Stimulated activated CD8-positive, alpha-beta memory T cell treated with anti-CD3 and anti-CD28 coated beads, Interleukin-15, amount 100 ng/mL, for 1 hour (primary cell): ENCODE results near the gene CSTF3.
"Not testable (repeated sequence)": the region's sequence is repeated elsewhere in the genome, so short reads cannot be mapped to it uniquely, and the experiment has no call there.

ENCODE experiments used
- DNase-seq: peaks from one replicate; pipeline ENCODE4 v3.0.0-alpha.2; 2020; ENCODE audit warnings: low read depth

Gene CSTF3

DNA sequence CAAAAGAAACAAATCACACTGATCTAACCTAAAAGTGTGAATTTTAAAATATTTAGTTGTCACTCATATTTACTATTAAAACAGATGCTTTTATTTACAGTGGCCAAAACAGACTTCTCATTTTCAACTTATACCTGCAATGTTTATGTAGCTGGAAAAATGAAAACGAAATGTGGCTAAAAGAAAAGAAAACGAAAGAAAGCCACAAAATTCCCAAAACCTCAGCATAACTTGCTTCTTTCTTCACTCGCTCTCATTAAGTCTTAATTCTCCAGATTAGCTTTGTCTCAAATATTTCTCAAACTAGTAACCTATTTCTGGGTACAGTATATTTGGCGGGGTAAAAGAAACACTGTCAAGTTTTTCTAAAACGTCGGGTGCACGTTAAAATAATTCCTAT is 693 bp downstream of the CSTF3 start:
- no peak for DNase-seq

DNA sequence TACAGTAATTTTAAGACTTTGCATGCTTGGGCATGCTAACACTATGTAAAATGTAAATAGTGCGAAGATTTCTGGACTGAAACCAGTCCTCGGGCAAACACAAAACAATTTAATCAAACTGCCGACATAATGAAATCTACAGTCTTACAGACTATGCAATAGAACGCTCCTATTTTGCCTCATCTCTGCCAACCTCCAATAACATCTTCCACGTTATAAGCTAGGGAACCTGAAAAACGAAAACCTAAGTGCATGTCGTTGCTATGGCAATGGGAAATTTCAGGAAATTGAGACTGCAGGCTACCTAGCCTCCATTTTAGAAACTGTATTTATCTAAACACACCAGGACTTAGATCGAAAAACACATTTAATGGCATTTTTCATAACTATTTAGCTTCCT is 1.1 kb downstream of the CSTF3 start:
- DNase-seq: no peak

DNA sequence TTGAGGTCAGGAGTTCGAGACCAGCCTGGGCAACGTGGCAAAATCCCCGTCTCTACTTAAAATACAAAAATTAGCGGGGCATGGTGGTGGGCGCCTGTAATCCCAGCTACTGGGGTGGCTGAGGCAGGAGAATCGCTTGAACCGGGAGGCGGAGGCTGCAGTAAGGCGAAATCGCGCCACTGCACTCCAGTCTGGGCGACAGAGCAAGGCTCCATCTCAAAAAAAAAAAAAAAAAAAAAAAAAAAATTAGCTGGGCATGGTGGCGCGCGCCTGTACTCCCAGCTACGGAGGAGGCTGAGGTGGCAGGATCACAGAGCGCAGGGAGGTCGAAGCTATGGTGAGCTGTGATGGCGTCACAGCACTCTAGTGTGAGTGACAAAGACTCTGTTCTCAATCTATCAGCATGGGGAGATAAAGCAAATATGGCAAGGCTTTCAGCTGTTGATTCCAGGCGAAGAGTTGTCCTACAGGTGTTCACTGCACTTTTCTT is 1.9 kb downstream of the CSTF3 start:
- not testable (repeated sequence) for DNase-seq

- no peak for DNase-seq
Observed at GRCh38 chr11:33158596-33159275, 2.5 kb downstream of the CSTF3 start.

GRCh38 chr11:33157103-33158027 is 3.9 kb downstream of the CSTF3 start:
- no peak for DNase-seq

DNA sequence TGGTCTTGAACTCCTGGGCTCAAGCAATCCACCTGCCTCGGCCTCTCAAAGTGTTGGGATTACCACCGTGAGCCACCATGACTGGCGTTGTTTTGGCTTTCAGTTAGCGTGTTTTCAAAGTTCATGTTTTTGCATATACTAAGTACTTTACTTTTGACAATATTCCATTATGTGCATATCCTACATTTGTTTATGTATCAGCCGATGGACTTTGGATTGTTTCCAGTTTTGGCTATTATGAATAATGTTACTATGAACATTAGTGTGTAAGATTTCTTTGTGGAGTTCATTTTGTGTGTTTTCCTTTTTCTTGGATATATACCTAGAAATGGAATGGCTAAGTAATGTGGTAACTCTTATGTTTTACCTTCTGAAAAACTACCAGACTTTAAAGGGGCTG is 9.9 kb downstream of the CSTF3 start:
- DNase-seq: no peak

- DNase-seq: no peak
Observed at GRCh38 chr11:33147559-33147958, 13.7 kb downstream of the CSTF3 start.

DNA sequence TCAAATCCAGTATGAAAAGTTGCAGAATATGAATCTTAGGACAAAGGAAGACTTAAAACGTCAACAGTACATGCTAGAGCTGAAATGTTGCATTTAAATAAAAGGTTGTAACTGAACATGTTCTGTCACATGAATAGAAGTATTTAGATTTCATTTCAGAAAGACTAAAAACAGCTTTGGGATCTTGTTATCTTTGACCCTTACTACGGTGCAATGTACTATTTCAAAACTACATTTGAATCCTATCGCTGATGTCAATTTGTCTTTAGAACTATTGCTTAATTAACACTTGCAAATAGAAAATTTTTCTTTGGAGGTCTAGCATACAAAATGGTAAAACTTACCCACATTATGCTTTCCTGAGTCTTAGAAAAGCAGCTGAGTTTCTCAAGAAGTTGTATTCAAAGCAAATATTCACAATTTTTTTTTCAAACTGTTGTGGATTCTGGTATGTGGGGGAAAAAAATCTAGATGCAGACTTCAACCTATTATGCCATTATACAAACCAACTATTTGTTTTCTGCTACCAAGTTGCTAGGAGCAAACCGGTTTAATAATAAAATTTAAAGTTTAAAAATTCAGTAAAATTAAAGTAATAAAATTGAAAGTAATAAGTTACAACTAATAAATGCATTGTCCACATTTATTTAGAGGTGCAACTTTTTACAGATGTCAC is 25.4 kb downstream of the CSTF3 start:
- no peak for DNase-seq

DNA sequence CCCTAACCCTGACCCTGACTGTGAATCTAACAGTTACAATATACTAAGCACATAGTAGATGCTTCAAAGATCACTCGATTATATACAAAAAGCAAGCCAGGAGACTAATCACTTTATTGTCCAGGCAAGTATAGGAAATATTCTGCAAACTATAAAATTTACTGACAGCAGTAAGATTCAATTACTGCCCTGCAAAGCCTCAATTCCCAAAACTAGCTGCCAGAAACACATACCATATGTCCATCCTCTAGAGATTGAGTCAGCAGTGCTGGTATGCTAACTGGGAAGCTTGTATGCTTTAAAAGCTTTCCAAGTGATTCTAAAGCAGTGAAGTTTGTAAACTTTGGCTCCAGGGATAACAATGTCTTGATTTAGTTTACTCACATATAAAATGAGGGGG is 26.1 kb downstream of the CSTF3 start:
- no peak for DNase-seq

- no peak for DNase-seq
Observed at GRCh38 chr11:33134276-33134675, 27.0 kb downstream of the CSTF3 start.

- no peak for DNase-seq
Observed at GRCh38 chr11:33133761-33134160, 27.5 kb downstream of the CSTF3 start.

- DNase-seq: no peak
Observed at GRCh38 chr11:33132510-33132909, 28.8 kb downstream of the CSTF3 start.

DNA sequence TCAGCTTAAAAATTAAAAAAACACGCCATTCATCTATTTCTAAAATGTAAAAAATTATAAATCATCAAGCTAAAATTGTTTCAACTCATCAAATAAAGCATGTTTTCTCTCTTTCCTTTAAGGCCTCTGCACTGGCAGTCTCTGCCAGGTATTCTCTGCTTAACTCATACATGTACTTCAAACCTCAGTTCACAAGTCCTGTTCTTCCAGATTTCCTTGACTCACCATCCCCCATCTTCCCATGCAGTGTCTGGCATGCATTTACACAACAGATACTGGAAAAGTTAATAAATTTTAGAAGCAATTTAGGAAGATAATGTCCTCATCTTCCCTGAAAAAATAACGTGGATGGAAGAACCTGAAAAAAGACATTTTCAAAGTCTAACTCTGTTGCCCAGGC is 32.5 kb downstream of the CSTF3 start:
- no peak for DNase-seq

GRCh38 chr11:33125611-33126010 is 35.7 kb downstream of the CSTF3 start:
- DNase-seq: no peak

DNA sequence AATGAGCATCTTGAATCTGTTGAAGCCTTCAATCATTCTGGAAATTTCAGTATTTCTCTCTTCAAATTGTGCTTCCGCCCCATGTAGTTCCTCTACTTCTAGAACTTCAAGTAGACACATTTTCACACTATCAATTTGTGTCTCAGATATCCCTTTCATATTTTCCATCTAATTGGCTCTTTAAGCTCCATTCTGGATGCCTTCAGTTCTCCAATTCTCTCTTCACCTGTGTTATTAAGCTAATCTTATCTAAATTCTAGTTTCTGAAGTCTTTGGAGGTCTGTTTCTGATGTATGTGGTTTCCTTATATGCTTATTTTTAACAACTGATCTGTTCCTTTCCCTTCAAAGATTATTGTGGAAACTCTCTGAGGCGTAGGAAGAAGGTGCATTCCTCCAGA is 36.3 kb downstream of the CSTF3 start:
- no peak for DNase-seq

- not testable (repeated sequence) for DNase-seq
Observed at GRCh38 chr11:33122696-33123095, 38.6 kb downstream of the CSTF3 start.

DNA sequence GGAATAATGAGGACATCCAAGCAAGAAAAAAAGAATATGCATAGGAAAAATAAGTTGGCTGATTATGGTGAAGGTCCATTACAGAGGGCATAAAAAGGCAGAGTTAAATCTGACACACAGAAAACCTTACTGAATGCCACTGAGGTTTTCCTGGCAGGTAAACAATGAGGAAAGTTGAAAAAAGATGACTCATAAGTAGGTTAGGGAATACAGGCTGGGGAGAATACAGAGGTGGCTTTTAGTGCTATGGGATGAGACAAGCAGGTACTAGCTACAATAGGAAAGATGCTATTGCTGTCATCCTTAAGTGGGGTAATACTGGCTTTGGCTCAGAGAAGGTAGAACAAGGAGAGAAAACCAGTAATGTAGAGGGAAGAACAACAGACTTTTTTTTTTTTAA is 44.7 kb downstream of the CSTF3 start:
- no peak for DNase-seq

DNA sequence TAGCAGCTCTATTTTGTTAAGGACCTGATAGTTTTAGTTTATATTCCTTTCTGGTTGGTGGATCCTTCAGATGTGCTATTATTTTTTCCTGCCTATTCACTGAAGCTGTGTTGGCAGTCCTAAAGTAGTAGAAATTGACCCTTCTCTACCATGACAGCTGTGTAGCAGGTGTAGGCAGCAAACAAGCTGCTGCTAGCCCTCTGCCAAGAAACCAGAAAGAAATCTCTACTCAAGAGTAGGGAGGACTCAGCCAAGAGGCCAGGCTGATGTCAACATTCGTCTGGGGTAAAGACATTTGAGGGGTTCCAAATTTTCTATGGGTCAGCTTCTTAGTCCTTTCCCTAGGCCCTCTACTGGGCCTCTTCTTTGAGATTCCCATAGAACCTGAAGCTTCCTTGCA is 51.2 kb downstream of the CSTF3 start:
- DNase-seq: no peak

DNA sequence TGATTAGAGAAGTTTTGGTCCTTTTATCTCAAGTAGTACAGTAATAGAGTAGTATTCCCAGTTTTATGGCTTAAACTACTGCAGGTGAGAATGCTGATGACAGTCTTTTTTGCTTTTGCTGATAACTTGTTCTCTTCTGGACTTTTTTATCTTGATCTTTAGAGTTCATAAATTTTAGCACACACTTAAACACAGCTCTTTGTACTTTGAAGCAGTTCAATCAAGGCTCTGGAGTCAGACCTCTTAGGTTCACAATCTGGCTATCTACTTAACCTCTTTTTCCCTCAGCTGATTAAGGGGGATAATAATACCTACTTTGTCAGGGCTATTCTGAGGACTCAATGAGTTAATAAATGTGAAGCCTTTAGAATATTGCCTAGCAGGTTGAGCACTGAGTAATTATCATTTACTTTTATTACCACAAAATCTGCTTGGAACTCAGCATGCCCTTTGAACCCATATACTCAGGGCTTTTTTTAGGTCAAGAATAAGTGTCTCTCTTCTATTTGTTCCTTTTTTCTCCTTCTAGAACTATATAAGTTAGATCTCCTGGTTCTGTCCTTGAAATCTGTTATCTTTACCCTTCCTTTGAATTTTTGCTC is 51.9 kb downstream of the CSTF3 start:
- DNase-seq: no peak

GRCh38 chr11:33103836-33104235 is 57.4 kb downstream of the CSTF3 start:
- DNase-seq: no peak

GRCh38 chr11:33094157-33094556 is 67.1 kb downstream of the CSTF3 start:
- no peak for DNase-seq

DNA sequence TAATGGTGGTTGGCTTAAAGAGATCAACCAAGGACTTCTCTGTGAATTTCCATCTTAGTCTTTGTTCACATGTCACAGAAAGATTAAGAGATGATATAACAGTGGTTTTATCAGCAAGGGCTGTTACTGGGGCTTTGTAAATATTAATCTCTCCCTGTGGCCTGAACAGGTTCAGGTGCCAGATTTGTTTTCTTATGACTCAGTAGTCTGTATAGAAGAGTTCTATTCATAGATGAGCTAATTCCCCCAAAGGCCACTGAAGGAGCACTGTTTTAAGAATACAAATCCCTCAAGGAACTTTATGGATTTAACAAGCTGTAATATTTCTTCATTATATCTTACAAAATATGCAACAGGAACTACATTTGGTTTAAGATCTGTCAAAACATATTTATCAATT is 71.5 kb downstream of the CSTF3 start:
- no peak for DNase-seq
